CD4-positive, CD25-positive, alpha-beta regulatory T cell (primary cell): Measurements from ENCODE around the gene MAP2K7. TPM values are rescaled to one million over a fixed set of nuclear protein-coding genes. Genes with fewer than 3 reads are reported as not detected.
A peak's percentile ranks its signal among the peaks of the same experiment; 100 is the strongest.

Source experiments
- ATAC-seq, 2 donors: fragments of 150-1000 bp; cut with Tn5 transposase; one replicate each; pipeline ENCODE4 v1.10.0; 2021; ENCODE audit warnings: low read depth in 2 of 2, moderate number of reproducible peaks in 2 of 2, moderate library complexity in 1 of 2
- DNase-seq, 3 donors: peaks; one replicate each; pipeline versions ENCODE4 v3.0.0 to v3.0.0-alpha.2; 2012 to 2022; ENCODE audit warnings: mixed read lengths in 1 of 3
- H3K27ac ChIP-seq: one replicate; pipeline ENCODE4 v1.7.0; 2013; ENCODE audit warnings: mild to moderate bottlenecking, low read length; ENCODE audit not compliant: insufficient read depth, poor library complexity, severe bottlenecking
- H3K27me3 ChIP-seq: one replicate; pipeline ENCODE4 v1.7.0; 2013; ENCODE audit warnings: low read length; ENCODE audit not compliant: control insufficient read depth, insufficient read depth
- H3K36me3 ChIP-seq: one replicate; pipeline ENCODE4 v1.7.0; 2013; ENCODE audit warnings: mild to moderate bottlenecking, low read length, moderate library complexity; ENCODE audit not compliant: control insufficient read depth, insufficient read depth
- H3K4me1 ChIP-seq: 2 replicates; pipeline ENCODE4 v1.7.0; 2013; ENCODE audit warnings: mild to moderate bottlenecking, low read length; ENCODE audit not compliant: insufficient read depth, control insufficient read depth, poor library complexity, severe bottlenecking
- H3K4me3 ChIP-seq: one replicate; pipeline ENCODE4 v1.7.0; 2013; ENCODE audit warnings: low read depth, mild to moderate bottlenecking, low read length, moderate library complexity
- H3K9me3 ChIP-seq, 2 experiments: 1 replicate in 1 of 2; 2 replicates in 1 of 2; pipeline ENCODE4 v1.7.0; 2013; ENCODE audit warnings: low read length in 2 of 2, mild to moderate bottlenecking in 1 of 2, moderate library complexity in 1 of 2; ENCODE audit not compliant: control insufficient read depth in 2 of 2
- H3K27ac Mint-ChIP-seq, 3 donors: one replicate each; pipeline ENCODE4 v1.8.0; 2020 to 2022; ENCODE audit warnings: mild to moderate bottlenecking in 3 of 3, mixed read lengths in 3 of 3, moderate library complexity in 2 of 3
- H3K27me3 Mint-ChIP-seq: one replicate; pipeline ENCODE4 v1.8.0; 2022; ENCODE audit warnings: mild to moderate bottlenecking, mixed read lengths
- H3K36me3 Mint-ChIP-seq: one replicate; pipeline ENCODE4 v1.8.0; 2020; ENCODE audit warnings: mixed read lengths
- H3K4me1 Mint-ChIP-seq, 4 donors: one replicate each; pipeline ENCODE4 v1.8.0; 2020 to 2022; ENCODE audit warnings: mixed read lengths in 4 of 4, mild to moderate bottlenecking in 1 of 4
- H3K4me3 Mint-ChIP-seq, 4 donors: one replicate each; pipeline ENCODE4 v1.8.0; 2020 to 2022; ENCODE audit warnings: mild to moderate bottlenecking in 4 of 4, mixed read lengths in 4 of 4, moderate library complexity in 3 of 4
- H3K9me3 Mint-ChIP-seq, 7 donors: one replicate each; pipeline ENCODE4 v1.8.0; 2020 to 2022; ENCODE audit warnings: mixed read lengths in 7 of 7, mild to moderate bottlenecking in 3 of 7, moderate library complexity in 2 of 7
- polyA plus RNA-seq, 4 donors: library from polyadenylated mRNA; unstranded; fragments of 300-500 nt; fragmentation: Illumina TruSeq; gene quantifications; one replicate each; pipeline ENCODE4 v1.2.3, GENCODE V29; 2021
- total RNA-seq: library from RNA; stranded (reverse); gene quantifications from one replicate; pipeline ENCODE4 v1.2.3, GENCODE V29; 2022

The MAP2K7 gene
- total and polyA plus RNA-seq, 5 donors from 2014 or later, result 1.7 to 93.4 (median 2.7) TPM

GRCh38 chr19:7874076-7874896 is 29.4 kb upstream of the MAP2K7 start, which contains the start of gene PRR36:
Gene PRR36, minus strand, starts transcription at chr19:7874390. Its CDS starts 701 bp downstream, at chr19:7873689.
- DNase-seq (no peak), ATAC-seq (no peak)
- Histone ChIP-seq H3K36me3 (no peaks in the 10 kb centered on the region), H3K4me1 (peaks cover 45% of the 10 kb centered on the region), H3K9me3 (no peaks in the 10 kb centered on the region), H3K4me3 (no peak within 1 kb of the TSS), H3K27me3 (peaks cover 4% of the 10 kb centered on the region), H3K27ac (no peak within 1 kb of the TSS)
- Mint-ChIP-seq H3K27me3 (peaks cover 39% of the 10 kb centered on the region), H3K36me3 (no peaks in the 10 kb centered on the region), H3K9me3 (peaks cover 0 to 3% (median 0%) of the 10 kb centered on the region in 7 donors), H3K27ac (no peak within 1 kb of the TSS), H3K4me3 (peak within 1 kb of the TSS in 3 of 4 donors; percentile 25 to 84 (median 77)), H3K4me1 (peaks cover 0 to 34% (median 9%) of the 10 kb centered on the region in 4 donors)

GRCh38 chr19:7874897-7875273 is 28.8 kb upstream of the MAP2K7 start:
- Mint-ChIP-seq H3K4me1 (peaks cover 0 to 34% (median 9%) of the 10 kb centered on the region in 4 donors), H3K27me3 (peaks cover 39% of the 10 kb centered on the region), H3K4me3 (peak overlapping the region in 3 of 4 donors; percentile 25 to 72 (median 70)), H3K9me3 (peaks cover 0 to 3% (median 0%) of the 10 kb centered on the region in 7 donors), H3K36me3 (no peaks in the 10 kb centered on the region), H3K27ac (no peak overlapping the region)
- peaks cover 4% of the 10 kb centered on the region for H3K27me3 ChIP-seq
- no peak overlapping the region for H3K27ac ChIP-seq
- ATAC-seq, result no peak
- H3K4me3 ChIP-seq, result no peak overlapping the region
- H3K36me3 ChIP-seq, result no peaks in the 10 kb centered on the region
- H3K9me3 ChIP-seq, result no peaks in the 10 kb centered on the region
- peaks cover 39% of the 10 kb centered on the region for H3K4me1 ChIP-seq
- peak in 1 of 3 donors; percentile 35 for DNase-seq

GRCh38 chr19:7877249-7877836 is 26.3 kb upstream of the MAP2K7 start:
- H3K27me3 Mint-ChIP-seq, result peaks cover 26% of the 10 kb centered on the region
- no peaks in the 10 kb centered on the region for H3K9me3 ChIP-seq
- H3K4me3 Mint-ChIP-seq, result no peak overlapping the region
- H3K4me3 ChIP-seq, result no peak overlapping the region
- peaks cover 2% of the 10 kb centered on the region for H3K27me3 ChIP-seq
- no peak for ATAC-seq
- peaks cover 0 to 3% (median 0%) of the 10 kb centered on the region in 7 donors for H3K9me3 Mint-ChIP-seq
- no peaks in the 10 kb centered on the region for H3K36me3 Mint-ChIP-seq
- peaks cover 21% of the 10 kb centered on the region for H3K4me1 ChIP-seq
- H3K36me3 ChIP-seq, result no peaks in the 10 kb centered on the region
- H3K27ac Mint-ChIP-seq, result no peak overlapping the region
- H3K27ac ChIP-seq, result no peak overlapping the region
- H3K4me1 Mint-ChIP-seq, result peaks cover 0 to 16% (median under 1%) of the 10 kb centered on the region in 4 donors
- DNase-seq, result no peak

- H3K36me3 Mint-ChIP-seq, result no peaks in the 10 kb centered on the region
- no peak for DNase-seq
Measured at GRCh38 chr19:7879111-7879807, 24.4 kb upstream of the MAP2K7 start.

GRCh38 chr19:7879836-7880235 is 23.8 kb upstream of the MAP2K7 start:
- Histone ChIP-seq H3K27me3 (peaks cover under 1% of the 10 kb centered on the region), H3K36me3 (no peaks in the 10 kb centered on the region), H3K9me3 (no peaks in the 10 kb centered on the region), H3K27ac (no peak overlapping the region), H3K4me1 (peaks cover 2% of the 10 kb centered on the region), H3K4me3 (no peak overlapping the region)
- no peak for DNase-seq
- H3K36me3 Mint-ChIP-seq, result no peaks in the 10 kb centered on the region
- H3K4me3 Mint-ChIP-seq, result no peak overlapping the region
- ATAC-seq, result no peak
- H3K27ac Mint-ChIP-seq, result no peak overlapping the region
- H3K9me3 Mint-ChIP-seq, result peaks cover 0 to 3% (median 0%) of the 10 kb centered on the region in 7 donors
- peaks cover 0 to 5% (median 0%) of the 10 kb centered on the region in 4 donors for H3K4me1 Mint-ChIP-seq
- peaks cover 16% of the 10 kb centered on the region for H3K27me3 Mint-ChIP-seq

More at GRCh38 chr19:7879111-7879807, 24.4 kb upstream of the MAP2K7 start:
- no peak overlapping the region for H3K27ac ChIP-seq
- no peak overlapping the region for H3K4me3 ChIP-seq
- no peaks in the 10 kb centered on the region for H3K36me3 ChIP-seq
- H3K27me3 ChIP-seq, result peaks cover 2% of the 10 kb centered on the region
- H3K4me3 Mint-ChIP-seq, result no peak overlapping the region
- ATAC-seq, result no peak
- peaks cover 0 to 7% (median 0%) of the 10 kb centered on the region in 4 donors for H3K4me1 Mint-ChIP-seq
- peaks cover 17% of the 10 kb centered on the region for H3K27me3 Mint-ChIP-seq
- H3K4me1 ChIP-seq, result peaks cover 8% of the 10 kb centered on the region
- no peaks in the 10 kb centered on the region for H3K9me3 ChIP-seq
- H3K9me3 Mint-ChIP-seq, result peaks cover 0 to 3% (median 0%) of the 10 kb centered on the region in 7 donors
- H3K27ac Mint-ChIP-seq, result no peak overlapping the region

- Histone ChIP-seq H3K27me3 (no peaks in the 10 kb centered on the region), H3K4me3 (no peak overlapping the region), H3K4me1 (no peaks in the 10 kb centered on the region), H3K27ac (no peak overlapping the region), H3K36me3 (no peaks in the 10 kb centered on the region), H3K9me3 (no peaks in the 10 kb centered on the region)
- Mint-ChIP-seq H3K4me3 (no peak overlapping the region), H3K36me3 (no peaks in the 10 kb centered on the region), H3K27ac (no peak overlapping the region), H3K9me3 (peaks cover 0 to 1% (median 0%) of the 10 kb centered on the region in 7 donors), H3K27me3 (peaks cover 12% of the 10 kb centered on the region), H3K4me1 (no peaks in the 10 kb centered on the region)
- ATAC-seq (no peak), DNase-seq (no peak)
Measured at GRCh38 chr19:7881910-7882309, 21.8 kb upstream of the MAP2K7 start.

- no peak overlapping the region for H3K27ac Mint-ChIP-seq
- no peaks in the 10 kb centered on the region for H3K36me3 Mint-ChIP-seq
- H3K4me1 Mint-ChIP-seq, result no peaks in the 10 kb centered on the region
- H3K4me3 Mint-ChIP-seq, result no peak overlapping the region
- no peak for DNase-seq
- no peaks in the 10 kb centered on the region for H3K4me1 ChIP-seq
- no peak overlapping the region for H3K27ac ChIP-seq
- no peak for ATAC-seq
- H3K9me3 Mint-ChIP-seq, result peaks cover 0 to 1% (median 0%) of the 10 kb centered on the region in 7 donors
- peaks cover 19% of the 10 kb centered on the region for H3K27me3 Mint-ChIP-seq
- H3K9me3 ChIP-seq, result no peaks in the 10 kb centered on the region
- no peaks in the 10 kb centered on the region for H3K36me3 ChIP-seq
- H3K27me3 ChIP-seq, result no peaks in the 10 kb centered on the region
- H3K4me3 ChIP-seq, result no peak overlapping the region
Measured at GRCh38 chr19:7883105-7883504, 20.6 kb upstream of the MAP2K7 start.
